Measurements from ENCODE around the gene PTGER4.
"Not testable (repeated sequence)": the region's sequence is repeated elsewhere in the genome, so short reads cannot be mapped to it uniquely, and the experiment has no call there.

Gene PTGER4

DNA sequence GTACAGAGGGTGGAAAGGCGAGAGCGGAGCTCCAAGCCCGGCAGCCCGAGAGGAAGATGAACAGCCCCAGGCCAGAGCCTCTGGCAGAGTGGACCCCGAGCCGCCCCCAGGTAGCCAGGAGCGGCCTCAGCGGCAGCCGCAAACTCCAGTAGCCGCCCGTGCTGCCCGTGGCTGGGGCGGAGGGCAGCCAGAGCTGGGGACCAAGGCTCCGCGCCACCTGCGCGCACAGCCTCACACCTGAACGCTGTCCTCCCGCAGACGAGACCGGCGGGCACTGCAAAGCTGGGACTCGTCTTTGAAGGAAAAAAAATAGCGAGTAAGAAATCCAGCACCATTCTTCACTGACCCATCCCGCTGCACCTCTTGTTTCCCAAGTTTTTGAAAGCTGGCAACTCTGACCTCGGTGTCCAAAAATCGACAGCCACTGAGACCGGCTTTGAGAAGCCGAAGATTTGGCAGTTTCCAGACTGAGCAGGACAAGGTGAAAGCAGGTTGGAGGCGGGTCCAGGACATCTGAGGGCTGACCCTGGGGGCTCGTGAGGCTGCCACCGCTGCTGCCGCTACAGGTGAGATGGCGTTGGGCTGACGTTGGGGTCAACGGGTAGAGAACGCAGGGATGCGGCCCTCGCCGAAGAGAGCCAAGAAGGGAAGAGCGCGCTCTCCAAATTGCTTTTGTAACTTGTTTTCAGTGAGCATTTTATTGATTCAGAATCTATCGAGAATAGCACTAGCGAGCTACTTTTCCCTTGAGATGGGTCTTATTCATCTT lies at the start of gene PTGER4:
Gene PTGER4 (plus strand): TSS at position 3 of the 769 bp plus-strand sequence. CDS start 1,079 bp downstream, outside the sequence.
- TF ChIP-seq, protein P1, sequence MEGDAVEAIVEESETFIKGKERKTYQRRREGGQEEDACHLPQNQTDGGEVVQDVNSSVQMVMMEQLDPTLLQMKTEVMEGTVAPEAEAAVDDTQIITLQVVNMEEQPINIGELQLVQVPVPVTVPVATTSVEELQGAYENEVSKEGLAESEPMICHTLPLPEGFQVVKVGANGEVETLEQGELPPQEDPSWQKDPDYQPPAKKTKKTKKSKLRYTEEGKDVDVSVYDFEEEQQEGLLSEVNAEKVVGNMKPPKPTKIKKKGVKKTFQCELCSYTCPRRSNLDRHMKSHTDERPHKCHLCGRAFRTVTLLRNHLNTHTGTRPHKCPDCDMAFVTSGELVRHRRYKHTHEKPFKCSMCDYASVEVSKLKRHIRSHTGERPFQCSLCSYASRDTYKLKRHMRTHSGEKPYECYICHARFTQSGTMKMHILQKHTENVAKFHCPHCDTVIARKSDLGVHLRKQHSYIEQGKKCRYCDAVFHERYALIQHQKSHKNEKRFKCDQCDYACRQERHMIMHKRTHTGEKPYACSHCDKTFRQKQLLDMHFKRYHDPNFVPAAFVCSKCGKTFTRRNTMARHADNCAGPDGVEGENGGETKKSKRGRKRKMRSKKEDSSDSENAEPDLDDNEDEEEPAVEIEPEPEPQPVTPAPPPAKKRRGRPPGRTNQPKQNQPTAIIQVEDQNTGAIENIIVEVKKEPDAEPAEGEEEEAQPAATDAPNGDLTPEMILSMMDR (IDR thresholded peaks at IDR 0.05; ENCODE audit: borderline replicate concordance, control extremely low read depth, extremely low read depth, insufficient read depth, missing control alignments), result no peak
- in situ Hi-C loops (cut with MboI; ENCODE audit: low sequenced_read_pairs, unreplicated experiment), result loop anchor here (25.0 kb wide), 2 partner anchors 968 to 1093 kb away; no protein-coding TSS in a partner anchor

DNA sequence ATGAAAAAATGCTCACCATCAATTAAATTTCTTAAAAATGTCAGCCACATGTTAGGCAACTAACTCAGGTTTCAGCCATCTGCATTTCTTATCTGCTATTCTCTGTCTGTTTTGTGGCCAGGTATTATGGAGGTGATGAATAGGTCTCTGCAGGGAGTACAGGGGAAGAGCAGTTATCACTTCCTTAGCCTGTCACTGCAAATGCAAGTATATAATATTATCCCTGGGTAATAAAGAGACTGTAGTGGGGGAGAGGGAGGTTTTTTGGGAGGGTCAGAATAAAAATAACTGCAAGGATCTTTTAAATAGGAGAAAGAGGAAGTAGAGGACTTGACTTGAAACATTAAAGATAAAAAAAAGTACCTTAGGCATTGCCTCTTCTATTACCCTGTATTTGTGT lies 49.6 kb upstream of the PTGER4 start:
- in situ Hi-C loops (cut with MboI; ENCODE audit: low sequenced_read_pairs, unreplicated experiment), result no loop called here
- TF ChIP-seq, protein P1 (IDR thresholded peaks at IDR 0.05; ENCODE audit: borderline replicate concordance, control extremely low read depth, extremely low read depth, insufficient read depth, missing control alignments), result no peak
- no peak for DNase-seq (ENCODE audit: low spot score)

More for the DNA sequence above, at the start of gene PTGER4:
- DNase-seq (ENCODE audit: low spot score), result no peak

DNA sequence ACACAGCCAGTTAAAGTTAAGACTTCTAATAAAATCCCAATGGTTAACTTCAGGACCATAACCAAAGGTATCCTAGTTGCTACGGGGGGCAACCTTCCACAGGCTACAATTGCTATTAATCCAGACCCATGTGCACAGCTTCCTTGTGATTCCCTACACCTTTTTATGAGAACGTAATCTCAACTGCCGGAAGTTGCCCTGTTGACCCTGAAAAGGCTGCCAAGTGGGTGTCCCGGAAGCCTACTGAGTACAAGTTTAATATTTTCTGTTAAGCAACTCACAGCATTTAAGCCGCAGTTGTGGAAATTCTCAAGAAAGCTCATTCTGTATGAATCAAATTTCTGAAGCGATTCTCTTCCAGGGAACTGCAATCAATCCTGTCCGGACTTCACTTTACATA lies 48.5 kb upstream of the PTGER4 start:
- TF ChIP-seq, protein P1 (IDR thresholded peaks at IDR 0.05; ENCODE audit: borderline replicate concordance, control extremely low read depth, extremely low read depth, insufficient read depth, missing control alignments), result no peak
- in situ Hi-C loops (cut with MboI; ENCODE audit: low sequenced_read_pairs, unreplicated experiment), result no loop called here
- DNase-seq (ENCODE audit: low spot score), result no peak

DNA sequence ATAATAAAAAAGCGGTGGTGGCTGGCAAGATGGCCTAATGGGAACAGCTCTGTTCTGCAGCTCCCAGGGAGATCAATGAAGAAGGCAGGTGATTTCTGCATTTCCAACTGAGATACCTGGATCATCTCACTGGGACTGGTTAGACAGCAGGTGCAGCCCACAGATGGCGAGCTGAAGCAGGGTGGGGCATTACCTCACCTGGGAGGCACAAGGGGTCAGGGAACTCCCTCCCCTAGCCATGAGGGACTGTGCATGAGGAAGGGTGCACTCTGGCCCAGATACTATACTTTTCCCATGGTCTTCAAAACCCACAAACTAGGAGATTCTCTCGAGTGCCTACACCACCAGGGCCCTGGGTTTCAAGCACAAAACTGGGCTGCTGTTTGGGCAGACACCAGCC lies 45.6 kb upstream of the PTGER4 start:
- in situ Hi-C loops (cut with MboI; ENCODE audit: low sequenced_read_pairs, unreplicated experiment), result no loop called here
- DNase-seq (ENCODE audit: low spot score), result no peak
- TF ChIP-seq, protein P1 (IDR thresholded peaks at IDR 0.05; ENCODE audit: borderline replicate concordance, control extremely low read depth, extremely low read depth, insufficient read depth, missing control alignments), result no peak

DNA sequence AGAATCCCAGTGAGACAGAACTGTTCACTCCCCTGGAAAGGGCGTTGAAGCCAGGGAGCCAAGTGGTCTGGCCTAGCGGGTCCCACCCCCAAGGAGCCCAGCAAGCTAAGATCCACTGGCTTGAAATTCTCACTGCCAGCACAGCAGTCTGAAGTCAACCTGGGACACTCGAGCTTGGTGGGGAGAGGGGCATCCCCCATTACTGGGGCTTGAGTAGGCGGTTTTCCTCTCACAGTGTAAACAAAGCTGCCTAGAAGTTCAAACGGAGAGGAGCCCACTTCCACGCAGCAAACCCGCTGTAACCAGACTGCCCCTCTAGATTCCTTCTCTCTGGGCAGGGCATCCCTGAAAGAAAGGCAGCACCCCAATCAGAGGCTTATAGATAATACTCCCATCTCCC lies 45.1 kb upstream of the PTGER4 start:
- in situ Hi-C loops (cut with MboI; ENCODE audit: low sequenced_read_pairs, unreplicated experiment), result no loop called here
- DNase-seq (ENCODE audit: low spot score), result no peak
- TF ChIP-seq, protein P1 (IDR thresholded peaks at IDR 0.05; ENCODE audit: borderline replicate concordance, control extremely low read depth, extremely low read depth, insufficient read depth, missing control alignments), result no peak

DNA sequence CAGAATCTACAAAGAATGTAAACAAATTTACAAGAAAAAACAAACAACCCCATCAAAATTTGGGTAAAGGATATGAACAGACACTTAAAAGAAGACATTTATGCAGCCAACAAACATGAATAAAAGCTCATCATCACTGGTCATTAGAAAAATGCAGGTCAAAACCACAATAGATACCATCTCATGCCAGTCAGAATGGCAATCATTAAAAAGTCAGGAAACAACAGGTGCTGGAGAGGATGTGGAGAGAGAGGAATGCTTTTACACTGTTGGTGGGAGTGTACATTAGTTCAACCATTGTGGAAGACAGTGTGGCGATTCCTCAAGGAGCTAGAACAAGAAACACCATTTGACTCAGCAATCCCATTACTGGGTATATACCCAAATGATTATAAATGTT lies 40.2 kb upstream of the PTGER4 start:
- DNase-seq (ENCODE audit: low spot score); in situ Hi-C loops (cut with MboI; ENCODE audit: low sequenced_read_pairs, unreplicated experiment): not testable (repeated sequence)

DNA sequence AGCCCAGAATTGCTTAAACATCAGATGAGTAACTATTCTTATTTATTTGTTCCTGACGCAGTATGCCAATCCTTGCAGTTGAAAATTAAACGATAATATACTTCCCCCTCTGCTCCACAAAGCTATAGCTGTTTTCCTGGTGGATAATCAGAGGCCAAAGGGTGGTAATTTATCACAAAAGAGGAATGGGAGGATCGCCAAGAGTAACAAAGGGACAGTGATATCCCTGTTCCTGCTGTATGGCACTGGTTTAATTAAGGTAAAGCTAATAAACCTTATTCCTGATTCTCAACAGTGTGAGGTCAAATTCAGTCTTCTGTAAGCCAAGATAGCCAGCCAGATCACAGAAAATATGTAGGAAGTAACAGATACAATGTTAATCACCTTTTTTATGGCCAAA lies 33.4 kb upstream of the PTGER4 start:
- DNase-seq (ENCODE audit: low spot score), result no peak
- TF ChIP-seq, protein P1 (IDR thresholded peaks at IDR 0.05; ENCODE audit: borderline replicate concordance, control extremely low read depth, extremely low read depth, insufficient read depth, missing control alignments), result no peak
- in situ Hi-C loops (cut with MboI; ENCODE audit: low sequenced_read_pairs, unreplicated experiment), result no loop called here

All from GM13976 (cell line).